ENCODE data around the gene DNAH10. TPM values are rescaled to one million over a fixed set of nuclear protein-coding genes. Genes with fewer than 3 reads are reported as not detected.

The DNAH10 gene
- total RNA-seq, 1 experiment from 2014 or later: 0.09 TPM

DNA sequence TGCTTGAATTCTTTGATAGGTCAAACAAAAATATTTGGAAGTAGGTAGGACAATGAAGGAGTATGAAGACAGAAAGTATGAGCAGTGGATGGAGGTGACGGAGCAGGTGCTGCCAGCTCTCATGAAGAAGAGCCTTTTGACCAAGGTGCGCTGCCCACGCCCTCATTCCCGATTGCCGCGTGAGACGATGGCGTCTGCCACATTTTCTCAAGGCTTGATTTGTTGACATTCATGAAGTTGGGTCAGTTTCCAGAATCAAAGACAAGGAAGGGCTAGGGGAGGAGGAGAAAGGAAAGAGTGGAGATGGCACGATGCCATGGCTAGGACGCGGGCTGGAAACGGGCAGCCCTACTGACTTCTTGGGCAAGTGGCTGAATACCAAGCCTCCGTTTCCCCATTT is 37.1 kb downstream of the DNAH10 start:
- H3K27me3 Mint-ChIP-seq (ENCODE audit: low read depth): no peaks in the 10 kb centered on the region; the same call in 1 of the 2 replicates
- no peaks in the 10 kb centered on the region for H3K36me3 Mint-ChIP-seq
- CTCF ChIA-PET: interaction anchor here (2.4 kb wide), 1 partner anchor 43 kb away, joined by 11 read pairs; no protein-coding TSS in a partner anchor
- no peaks in the 10 kb centered on the region for H3K4me1 Mint-ChIP-seq
- no peaks in the 10 kb centered on the region for H3K9me3 Mint-ChIP-seq
- DNase-seq (ENCODE audit: low spot score) (no peak), ATAC-seq (no peak)
- H3K4me3 Mint-ChIP-seq: no peak overlapping the region
- no peak overlapping the region for H3K27ac Mint-ChIP-seq
- TF ChIP-seq CREM (CRISPR knock-in tag; IDR thresholded peaks at IDR 0.05) (no peak), RORB (CRISPR knock-in tag; IDR thresholded peaks at IDR 0.05) (no peak), ERG (CRISPR knock-in tag; IDR thresholded peaks at IDR 0.05) (no peak), USF2 (CRISPR knock-in tag; IDR thresholded peaks at IDR 0.05) (no peak), FOXP1 (CRISPR knock-in tag; IDR thresholded peaks at IDR 0.05; ENCODE audit: borderline replicate concordance) (no peak), MXD4 (CRISPR knock-in tag; IDR thresholded peaks at IDR 0.05; ENCODE audit: borderline replicate concordance) (no peak), FOXP4 (CRISPR knock-in tag; IDR thresholded peaks at IDR 0.05) (no peak), ATF1 (CRISPR knock-in tag; IDR thresholded peaks at IDR 0.05) (no peak), CREB1 (CRISPR knock-in tag; IDR thresholded peaks at IDR 0.05) (no peak), IRF2 (CRISPR knock-in tag; IDR thresholded peaks at IDR 0.05; ENCODE audit: borderline replicate concordance, low read depth) (no peak), ZNF138 (CRISPR knock-in tag; conservative IDR thresholded peaks at IDR 0.05) (no peak)
- TF ChIP-seq, protein P1, sequence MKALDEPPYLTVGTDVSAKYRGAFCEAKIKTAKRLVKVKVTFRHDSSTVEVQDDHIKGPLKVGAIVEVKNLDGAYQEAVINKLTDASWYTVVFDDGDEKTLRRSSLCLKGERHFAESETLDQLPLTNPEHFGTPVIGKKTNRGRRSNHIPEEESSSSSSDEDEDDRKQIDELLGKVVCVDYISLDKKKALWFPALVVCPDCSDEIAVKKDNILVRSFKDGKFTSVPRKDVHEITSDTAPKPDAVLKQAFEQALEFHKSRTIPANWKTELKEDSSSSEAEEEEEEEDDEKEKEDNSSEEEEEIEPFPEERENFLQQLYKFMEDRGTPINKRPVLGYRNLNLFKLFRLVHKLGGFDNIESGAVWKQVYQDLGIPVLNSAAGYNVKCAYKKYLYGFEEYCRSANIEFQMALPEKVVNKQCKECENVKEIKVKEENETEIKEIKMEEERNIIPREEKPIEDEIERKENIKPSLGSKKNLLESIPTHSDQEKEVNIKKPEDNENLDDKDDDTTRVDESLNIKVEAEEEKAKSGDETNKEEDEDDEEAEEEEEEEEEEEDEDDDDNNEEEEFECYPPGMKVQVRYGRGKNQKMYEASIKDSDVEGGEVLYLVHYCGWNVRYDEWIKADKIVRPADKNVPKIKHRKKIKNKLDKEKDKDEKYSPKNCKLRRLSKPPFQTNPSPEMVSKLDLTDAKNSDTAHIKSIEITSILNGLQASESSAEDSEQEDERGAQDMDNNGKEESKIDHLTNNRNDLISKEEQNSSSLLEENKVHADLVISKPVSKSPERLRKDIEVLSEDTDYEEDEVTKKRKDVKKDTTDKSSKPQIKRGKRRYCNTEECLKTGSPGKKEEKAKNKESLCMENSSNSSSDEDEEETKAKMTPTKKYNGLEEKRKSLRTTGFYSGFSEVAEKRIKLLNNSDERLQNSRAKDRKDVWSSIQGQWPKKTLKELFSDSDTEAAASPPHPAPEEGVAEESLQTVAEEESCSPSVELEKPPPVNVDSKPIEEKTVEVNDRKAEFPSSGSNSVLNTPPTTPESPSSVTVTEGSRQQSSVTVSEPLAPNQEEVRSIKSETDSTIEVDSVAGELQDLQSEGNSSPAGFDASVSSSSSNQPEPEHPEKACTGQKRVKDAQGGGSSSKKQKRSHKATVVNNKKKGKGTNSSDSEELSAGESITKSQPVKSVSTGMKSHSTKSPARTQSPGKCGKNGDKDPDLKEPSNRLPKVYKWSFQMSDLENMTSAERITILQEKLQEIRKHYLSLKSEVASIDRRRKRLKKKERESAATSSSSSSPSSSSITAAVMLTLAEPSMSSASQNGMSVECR (CRISPR knock-in tag; IDR thresholded peaks at IDR 0.05; ENCODE audit: borderline replicate concordance): no peak
- TF ChIP-seq, protein P2, sequence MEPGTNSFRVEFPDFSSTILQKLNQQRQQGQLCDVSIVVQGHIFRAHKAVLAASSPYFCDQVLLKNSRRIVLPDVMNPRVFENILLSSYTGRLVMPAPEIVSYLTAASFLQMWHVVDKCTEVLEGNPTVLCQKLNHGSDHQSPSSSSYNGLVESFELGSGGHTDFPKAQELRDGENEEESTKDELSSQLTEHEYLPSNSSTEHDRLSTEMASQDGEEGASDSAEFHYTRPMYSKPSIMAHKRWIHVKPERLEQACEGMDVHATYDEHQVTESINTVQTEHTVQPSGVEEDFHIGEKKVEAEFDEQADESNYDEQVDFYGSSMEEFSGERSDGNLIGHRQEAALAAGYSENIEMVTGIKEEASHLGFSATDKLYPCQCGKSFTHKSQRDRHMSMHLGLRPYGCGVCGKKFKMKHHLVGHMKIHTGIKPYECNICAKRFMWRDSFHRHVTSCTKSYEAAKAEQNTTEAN (CRISPR knock-in tag; IDR thresholded peaks at IDR 0.05): no peak
- POLR2A ChIA-PET: no interaction called here

- H3K27me3 Mint-ChIP-seq (ENCODE audit: low read depth): no peaks in the 10 kb centered on the region; the same call in 1 of the 2 replicates
- H3K4me1 Mint-ChIP-seq: no peaks in the 10 kb centered on the region
- no peak for DNase-seq (ENCODE audit: low spot score)
- no peaks in the 10 kb centered on the region for H3K36me3 Mint-ChIP-seq
- ChIA-PET POLR2A (no interaction called here), CTCF (interaction anchor here (1.2 to 1.6 kb wide), 2 partner anchors 41 to 183 kb away, joined by 4 to 5 read pairs; no protein-coding TSS in a partner anchor)
- H3K4me3 Mint-ChIP-seq: no peak overlapping the region
- no peak overlapping the region for H3K27ac Mint-ChIP-seq
- no peak for ATAC-seq
- H3K9me3 Mint-ChIP-seq: no peaks in the 10 kb centered on the region
- no peak for TF ChIP-seq ATF2 (CRISPR knock-in tag; IDR thresholded peaks at IDR 0.05; ENCODE audit: borderline replicate concordance, low read depth)
- TF ChIP-seq USF2 (CRISPR knock-in tag; IDR thresholded peaks at IDR 0.05): no peak
- no peak for TF ChIP-seq EMX1 (CRISPR knock-in tag; IDR thresholded peaks at IDR 0.05)
- TF ChIP-seq ZBTB21 (CRISPR knock-in tag; IDR thresholded peaks at IDR 0.05; ENCODE audit: borderline replicate concordance): no peak
- TF ChIP-seq, protein P3, sequence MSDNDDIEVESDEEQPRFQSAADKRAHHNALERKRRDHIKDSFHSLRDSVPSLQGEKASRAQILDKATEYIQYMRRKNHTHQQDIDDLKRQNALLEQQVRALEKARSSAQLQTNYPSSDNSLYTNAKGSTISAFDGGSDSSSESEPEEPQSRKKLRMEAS (CRISPR knock-in tag; IDR thresholded peaks at IDR 0.05): no peak
- TF ChIP-seq ATF1 (CRISPR knock-in tag; IDR thresholded peaks at IDR 0.05): no peak
These were observed 39.6 kb downstream of the DNAH10 start for GRCh38 chr12:123801573-123802178.
